ENCODE data around the gene PLEKHG4.

Gene PLEKHG4

DNA sequence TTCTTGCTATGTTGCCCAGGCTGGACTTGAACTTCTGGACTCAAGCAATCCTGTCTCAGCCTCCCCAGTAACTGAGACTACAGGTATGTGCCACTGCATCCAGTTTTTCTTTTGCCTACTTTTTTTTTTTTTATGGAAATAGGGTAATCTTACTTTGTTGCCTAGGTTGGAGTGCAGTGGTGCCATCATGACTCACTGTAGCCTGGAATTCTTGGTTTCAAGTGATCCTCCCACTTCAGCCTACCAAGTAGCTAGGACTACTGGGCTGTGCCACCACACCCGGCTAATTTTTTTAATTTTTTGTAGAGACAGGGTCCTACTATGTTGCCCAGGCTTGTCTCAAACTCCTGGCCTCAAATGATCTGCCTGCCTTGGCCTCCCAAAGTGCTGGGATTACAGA lies 57.3 kb downstream of the PLEKHG4 start:
- no peak for DNase-seq

Data from NCI-H524 (cell line).